Kidney epithelial cell (primary cell): ENCODE measurements around the gene EDIL3. TPM values are rescaled to one million over a fixed set of nuclear protein-coding genes. Genes with fewer than 3 reads are reported as not detected.
A peak's percentile ranks its signal among the peaks of the same experiment; 100 is the strongest.

Source experiments
- DNase-seq: peaks from one replicate; pipeline ENCODE4 v3.0.0-alpha.2; 2010; ENCODE audit warnings: low read depth
- H3K27me3 ChIP-seq: 2 replicates; pipeline ENCODE4 v1.6.0; 2011; ENCODE audit warnings: low read length; ENCODE audit not compliant: control insufficient read depth, insufficient read depth
- H3K36me3 ChIP-seq: 2 replicates; pipeline ENCODE4 v1.5.1; 2011; ENCODE audit warnings: low read length; ENCODE audit not compliant: control insufficient read depth, insufficient read depth
- H3K4me3 ChIP-seq: 2 replicates; pipeline ENCODE4 v1.5.1; 2011; ENCODE audit warnings: low read depth, mild to moderate bottlenecking, control low read depth, low read length
- CTCF ChIP-seq: IDR thresholded peaks from 2 replicates; pipeline ENCODE4 v1.5.1; 2011; ENCODE audit warnings: mild to moderate bottlenecking, moderate library complexity, low read length, control low read depth, inconsistent platforms; ENCODE audit not compliant: insufficient read depth, poor library complexity, severe bottlenecking
- total RNA-seq: library from RNA; depleted of rRNA; stranded (reverse); fragments of >200 nt; gene quantifications from 2 replicates; pipeline ENCODE4 v1.2.3, GENCODE V29; 2015

EDIL3 gene
- total RNA-seq, 1 donor from 2014 or later, result 41.7 TPM

- Histone ChIP-seq H3K27me3 (no peaks in the 10 kb centered on the region), H3K36me3 (no peaks in the 10 kb centered on the region), H3K4me3 (no peak overlapping the region)
- no peak for DNase-seq
- TF ChIP-seq CTCF, result no peak
These were observed 458.7 kb downstream of the EDIL3 start for GRCh38 chr5:83925955-83926337.

- TF ChIP-seq CTCF, result no peak
- peak; percentile 61 for DNase-seq
- Histone ChIP-seq H3K27me3 (no peaks in the 10 kb centered on the region), H3K36me3 (no peaks in the 10 kb centered on the region), H3K4me3 (no peak overlapping the region)
These were observed 459.2 kb downstream of the EDIL3 start for GRCh38 chr5:83925321-83925954.

- no peak for DNase-seq
- H3K36me3 ChIP-seq, result no peaks in the 10 kb centered on the region
- H3K27me3 ChIP-seq, result no peaks in the 10 kb centered on the region
- no peak for TF ChIP-seq CTCF
- no peak overlapping the region for H3K4me3 ChIP-seq
These were observed 459.8 kb downstream of the EDIL3 start for GRCh38 chr5:83924891-83925290.

- no peak for DNase-seq
- Histone ChIP-seq H3K36me3 (no peaks in the 10 kb centered on the region), H3K4me3 (no peak overlapping the region), H3K27me3 (no peaks in the 10 kb centered on the region)
- TF ChIP-seq CTCF, result no peak
These were observed 460.5 kb downstream of the EDIL3 start for GRCh38 chr5:83924171-83924570.

- Histone ChIP-seq H3K36me3 (no peaks in the 10 kb centered on the region), H3K4me3 (no peak overlapping the region), H3K27me3 (no peaks in the 10 kb centered on the region)
- DNase-seq, result no peak
- TF ChIP-seq CTCF, result no peak
These were observed 462.0 kb downstream of the EDIL3 start for GRCh38 chr5:83922699-83923098.

- DNase-seq, result no peak
- TF ChIP-seq CTCF, result no peak
- no peaks in the 10 kb centered on the region for H3K36me3 ChIP-seq
- H3K4me3 ChIP-seq, result no peak overlapping the region
- no peaks in the 10 kb centered on the region for H3K27me3 ChIP-seq
These were observed 462.9 kb downstream of the EDIL3 start for GRCh38 chr5:83921666-83922193.
